Fibroblast of skin of back (primary cell): Measurements from ENCODE around the gene CACNA1E.

ENCODE experiments used
- DNase-seq: peaks from one replicate; pipeline ENCODE4 v3.0.0-alpha.2; 2013

Gene CACNA1E

GRCh38 chr1:181587870-181588438 lies 104.6 kb downstream of the CACNA1E start:
- DNase-seq: no peak

- no peak for DNase-seq
Measured at GRCh38 chr1:181588631-181589030, 105.3 kb downstream of the CACNA1E start.

- no peak for DNase-seq
Measured at GRCh38 chr1:181592255-181592859, 109.0 kb downstream of the CACNA1E start.

GRCh38 chr1:181593042-181593441 lies 109.7 kb downstream of the CACNA1E start:
- no peak for DNase-seq

- no peak for DNase-seq
Measured at GRCh38 chr1:181594553-181594952, 111.2 kb downstream of the CACNA1E start.

GRCh38 chr1:181595234-181595633 lies 111.9 kb downstream of the CACNA1E start:
- no peak for DNase-seq

- DNase-seq: no peak
Measured at GRCh38 chr1:181601186-181601950, 118.1 kb downstream of the CACNA1E start.

GRCh38 chr1:181603735-181604410 lies 120.6 kb downstream of the CACNA1E start:
- no peak for DNase-seq

- no peak for DNase-seq
Measured at GRCh38 chr1:181604482-181605249, 121.3 kb downstream of the CACNA1E start.

GRCh38 chr1:181607524-181607923 lies 124.2 kb downstream of the CACNA1E start:
- DNase-seq: no peak

GRCh38 chr1:181608386-181608785 lies 125.1 kb downstream of the CACNA1E start:
- DNase-seq: no peak

- no peak for DNase-seq
Measured at GRCh38 chr1:181608948-181609347, 125.6 kb downstream of the CACNA1E start.

GRCh38 chr1:181612100-181612499 lies 128.8 kb downstream of the CACNA1E start:
- DNase-seq: no peak

- no peak for DNase-seq
Measured at GRCh38 chr1:181618559-181618958, 135.2 kb downstream of the CACNA1E start.

- DNase-seq: no peak
Measured at GRCh38 chr1:181620183-181620582, 136.9 kb downstream of the CACNA1E start.

GRCh38 chr1:181623850-181624249 lies 140.5 kb downstream of the CACNA1E start:
- DNase-seq: no peak

GRCh38 chr1:181626279-181626938 lies 143.1 kb downstream of the CACNA1E start:
- DNase-seq: no peak

- DNase-seq: no peak
Measured at GRCh38 chr1:181630398-181630797, 147.1 kb downstream of the CACNA1E start.

- no peak for DNase-seq
Measured at GRCh38 chr1:181630838-181631237, 147.5 kb downstream of the CACNA1E start.

GRCh38 chr1:181632492-181632891 lies 149.2 kb downstream of the CACNA1E start:
- no peak for DNase-seq

GRCh38 chr1:181632960-181633359 lies 149.6 kb downstream of the CACNA1E start:
- no peak for DNase-seq

GRCh38 chr1:181635110-181635509 lies 151.8 kb downstream of the CACNA1E start:
- DNase-seq: no peak
